Osteoblast (primary cell): ENCODE results near the gene LTBP1. TPM values are rescaled to one million over a fixed set of nuclear protein-coding genes. Genes with fewer than 3 reads are reported as not detected.

Experiments
- DNase-seq: peaks from one replicate; pipeline ENCODE4 v3.0.0; 2011; ENCODE audit warnings: low spot score, mixed read lengths; ENCODE audit not compliant: insufficient read length; ENCODE audit errors: missing footprints
- H2AFZ ChIP-seq: 2 replicates; pipeline ENCODE4 v1.6.0; 2011; ENCODE audit warnings: mild to moderate bottlenecking, low read length
- H3K27ac ChIP-seq: 2 replicates; pipeline ENCODE4 v1.5.1; 2011; ENCODE audit warnings: mild to moderate bottlenecking, low read depth, low read length, moderate library complexity
- H3K27me3 ChIP-seq: 2 replicates; pipeline ENCODE4 v1.6.0; 2012; ENCODE audit warnings: mild to moderate bottlenecking, control low read depth, inconsistent platforms, low read length, moderate library complexity; ENCODE audit not compliant: insufficient read depth
- H3K36me3 ChIP-seq: 2 replicates; pipeline ENCODE4 v1.5.1; 2011; ENCODE audit warnings: mild to moderate bottlenecking, low read length, control low read depth, moderate library complexity; ENCODE audit not compliant: insufficient read depth
- H3K4me1 ChIP-seq: 2 replicates; pipeline ENCODE4 v1.5.1; 2011; ENCODE audit warnings: mild to moderate bottlenecking, low read length, control low read depth, moderate library complexity; ENCODE audit not compliant: insufficient read depth
- H3K4me2 ChIP-seq: 2 replicates; pipeline ENCODE4 v1.6.0; 2011; ENCODE audit warnings: mild to moderate bottlenecking, low read length; ENCODE audit not compliant: insufficient read depth
- H3K4me3 ChIP-seq: fragments of 200-600 bp; sonication (generic); 3 replicates; pipeline ENCODE4 v1.5.1; 2012; ENCODE audit warnings: mild to moderate bottlenecking, low read length, inconsistent platforms; ENCODE audit not compliant: insufficient read depth
- H3K79me2 ChIP-seq: 2 replicates; pipeline ENCODE4 v1.6.0; 2012; ENCODE audit warnings: mild to moderate bottlenecking, low read length, control low read depth, inconsistent platforms; ENCODE audit not compliant: insufficient read depth
- H3K9me3 ChIP-seq: 2 replicates; pipeline ENCODE4 v1.5.1; 2011; ENCODE audit warnings: low read depth, low read length, control low read depth
- H4K20me1 ChIP-seq: 2 replicates; pipeline ENCODE4 v1.6.0; 2012; ENCODE audit warnings: mild to moderate bottlenecking, low read length, control low read depth; ENCODE audit not compliant: insufficient read depth
- CTCF ChIP-seq: IDR thresholded peaks from 2 replicates; pipeline ENCODE4 v1.5.1; 2011; ENCODE audit warnings: mild to moderate bottlenecking, low read depth, low read length, moderate library complexity; ENCODE audit errors: extremely low read depth
- total RNA-seq: library from RNA; depleted of rRNA; stranded (reverse); fragments of >200 nt; gene quantifications from 2 replicates; pipeline ENCODE4 v1.2.3, GENCODE V29; 2012

Gene LTBP1
- total RNA-seq, 1 donor = 224 TPM

- Histone ChIP-seq H3K79me2 (no peaks in the 10 kb centered on the region), H4K20me1 (no peaks in the 10 kb centered on the region), H3K27me3 (peaks cover 5% of the 10 kb centered on the region), H3K36me3 (no peaks in the 10 kb centered on the region), H3K4me3 (no peak overlapping the region), H3K27ac (no peak overlapping the region), H2AFZ (no peak overlapping the region), H3K4me2 (no peak overlapping the region), H3K9me3 (no peaks in the 10 kb centered on the region), H3K4me1 (no peaks in the 10 kb centered on the region)
- no peak for DNase-seq
- TF ChIP-seq CTCF = no peak
Observed at GRCh38 chr2:32926708-32927084, 20.1 kb upstream of the LTBP1 start.

- H2AFZ ChIP-seq = no peak overlapping the region
- H3K27ac ChIP-seq = no peak overlapping the region
- H3K9me3 ChIP-seq = no peaks in the 10 kb centered on the region
- no peak for TF ChIP-seq CTCF
- H3K4me1 ChIP-seq = no peaks in the 10 kb centered on the region
- no peak overlapping the region for H3K4me2 ChIP-seq
- H3K79me2 ChIP-seq = no peaks in the 10 kb centered on the region
- H3K27me3 ChIP-seq = peaks cover 1% of the 10 kb centered on the region
- H3K4me3 ChIP-seq = no peak overlapping the region
- H4K20me1 ChIP-seq = no peaks in the 10 kb centered on the region
- DNase-seq = no peak
- H3K36me3 ChIP-seq = no peaks in the 10 kb centered on the region
Observed at GRCh38 chr2:32930436-32930835, 16.3 kb upstream of the LTBP1 start.

GRCh38 chr2:32931519-32931918 is 15.2 kb upstream of the LTBP1 start:
- Histone ChIP-seq H4K20me1 (no peaks in the 10 kb centered on the region), H2AFZ (no peak overlapping the region), H3K27me3 (no peaks in the 10 kb centered on the region), H3K4me1 (no peaks in the 10 kb centered on the region), H3K4me2 (no peak overlapping the region), H3K4me3 (no peak overlapping the region), H3K27ac (no peak overlapping the region), H3K36me3 (no peaks in the 10 kb centered on the region), H3K79me2 (no peaks in the 10 kb centered on the region), H3K9me3 (no peaks in the 10 kb centered on the region)
- no peak for DNase-seq
- no peak for TF ChIP-seq CTCF

GRCh38 chr2:32931945-32932709 is 14.6 kb upstream of the LTBP1 start:
- H4K20me1 ChIP-seq = no peaks in the 10 kb centered on the region

More at GRCh38 chr2:32931945-32932709, 14.6 kb upstream of the LTBP1 start:
- Histone ChIP-seq H3K79me2 (no peaks in the 10 kb centered on the region), H3K27ac (no peak overlapping the region), H3K9me3 (no peaks in the 10 kb centered on the region), H3K27me3 (no peaks in the 10 kb centered on the region), H3K36me3 (no peaks in the 10 kb centered on the region), H3K4me3 (no peak overlapping the region), H2AFZ (peak overlapping the region; percentile 10), H3K4me1 (no peaks in the 10 kb centered on the region), H3K4me2 (no peak overlapping the region)
- TF ChIP-seq CTCF = no peak
- no peak for DNase-seq
